ENCODE results near the gene FAAP100. TPM values are rescaled to one million over a fixed set of nuclear protein-coding genes. Genes with fewer than 3 reads are reported as not detected.

FAAP100 gene
- total RNA-seq, 1 experiment from 2014 or later = 54.7 TPM

GRCh38 chr17:81489998-81490992, 61.9 kb downstream of the FAAP100 start:
- TF ChIP-seq ATF3 (CRISPR knock-in tag; conservative IDR thresholded peaks at IDR 0.05) (no peak), MAX (CRISPR knock-in tag; IDR thresholded peaks at IDR 0.05) (peak; percentile 33; the same call in 1 of the 2 replicates), FOXP1 (CRISPR knock-in tag; IDR thresholded peaks at IDR 0.05; ENCODE audit: borderline replicate concordance) (0 out of 2 replicates have a peak, but pooled peaks have one; percentile 12), NFYB (CRISPR knock-in tag; conservative IDR thresholded peaks at IDR 0.05; ENCODE audit: low read depth) (no peak), TP53 (CRISPR knock-in tag; IDR thresholded peaks at IDR 0.05) (0 out of 2 replicates have a peak, but pooled peaks have one; percentile 37), FOXJ3 (CRISPR knock-in tag; IDR thresholded peaks at IDR 0.05; ENCODE audit: borderline replicate concordance) (no peak), ZBTB21 (CRISPR knock-in tag; IDR thresholded peaks at IDR 0.05; ENCODE audit: borderline replicate concordance) (no peak), ERG (CRISPR knock-in tag; IDR thresholded peaks at IDR 0.05) (no peak), PRDM15 (CRISPR knock-in tag; IDR thresholded peaks at IDR 0.05) (no peak), OVOL2 (CRISPR knock-in tag; IDR thresholded peaks at IDR 0.05; ENCODE audit: borderline replicate concordance) (no peak)
- Mint-ChIP-seq H3K27me3 (ENCODE audit: low read depth) (peaks cover 62% of the 10 kb centered on the region), H3K36me3 (no peaks in the 10 kb centered on the region), H3K27ac (peak overlapping the region; percentile 77; the same call in 1 of the 2 replicates), H3K4me3 (peak overlapping the region; percentile 43), H3K9me3 (no peaks in the 10 kb centered on the region), H3K4me1 (peaks cover 35% of the 10 kb centered on the region)
- DNase-seq (ENCODE audit: low spot score) (no peak), ATAC-seq (peak; percentile 5; the same call in 1 of the 2 replicates)
- CTCF ChIA-PET = interaction anchor here (0.5 to 1.8 kb wide), 10 partner anchors 14 to 238 kb away, joined by 3 to 10 read pairs (median 4); no protein-coding TSS in a partner anchor
- POLR2A ChIA-PET = interaction anchor here (1.1 to 4.1 kb wide), 4 partner anchors 12 to 25 kb away, joined by 3 to 38 read pairs (median 8); partner anchors contain the start of gene ACTG1

Other genes with a start within 250 kb of the FAAP100 start
- 17.1 to 29.8 TPM (median 21.5 TPM) in 3 replicates for gene BAHCC1, start 156.9 kb downstream of the FAAP100 start, total RNA-seq (2021)
- gene ACTG1, start 39.6 kb downstream of the FAAP100 start, total RNA-seq (2021) = 3,338 to 3,455 TPM (median 3,348 TPM) in 3 replicates
- gene FSCN2, start 24.0 kb downstream of the FAAP100 start, total RNA-seq (2021) = 0.31 to 0.89 TPM (median 0.46 TPM) in 3 replicates
- gene NPLOC4, start 84.8 kb upstream of the FAAP100 start, total RNA-seq (2021) = 80.3 to 89.2 TPM (median 83.5 TPM) in 3 replicates
- 1.5 to 3.0 TPM (median 2.4 TPM) in 3 replicates for gene TSPAN10, start 84.8 kb upstream of the FAAP100 start, total RNA-seq (2021)
- 4.4 to 6.9 TPM (median 6.3 TPM) in 3 replicates for gene PDE6G, start 104.2 kb upstream of the FAAP100 start, total RNA-seq (2021)
- 47.0 to 49.6 TPM (median 48.1 TPM) in 3 replicates for gene OXLD1, start 114.3 kb upstream of the FAAP100 start, total RNA-seq (2021)
- gene CCDC137, start 114.4 kb upstream of the FAAP100 start, total RNA-seq (2021) = 34.3 to 36.8 TPM (median 35.2 TPM) in 3 replicates
- gene ARL16, start 131.4 kb upstream of the FAAP100 start, total RNA-seq (2021) = 44.7 to 46.7 TPM (median 45.4 TPM) in 3 replicates
- gene HGS, start 131.7 kb upstream of the FAAP100 start, total RNA-seq (2021) = 83.7 to 113 TPM (median 90.8 TPM) in 3 replicates
- gene MRPL12, start 151.0 kb upstream of the FAAP100 start, total RNA-seq (2021) = 134 to 139 TPM (median 136 TPM) in 3 replicates
- 34.0 to 38.7 TPM (median 37.9 TPM) in 3 replicates for gene SLC25A10, start 159.9 kb upstream of the FAAP100 start, total RNA-seq (2021)